ENCODE measurements around the gene HAUS8. TPM values are rescaled to one million over a fixed set of nuclear protein-coding genes. Genes with fewer than 3 reads are reported as not detected.

Gene HAUS8
- total and polyA plus RNA-seq, 2 of the 8 experiments (the other 6 are each of a cell fraction or from before 2014, with no cell fraction given) = 18.4 to 23.2 TPM

GRCh38 chr19:17086834-17087233, 11.6 kb upstream of the HAUS8 start (continued):
- no peak for TF ChIP-seq NANOG (IDR thresholded peaks at IDR 0.05; ENCODE audit: insufficient read depth, low read depth, low read length, poor library complexity, severe bottlenecking)
- no peak for TF ChIP-seq FOSL1 (IDR thresholded peaks at IDR 0.05; ENCODE audit: insufficient read depth, low read depth, low read length)
- no peak for TF ChIP-seq SUZ12 (IDR thresholded peaks at IDR 0.05; ENCODE audit: low read length)

All from H1 (cell line).